Keratinocyte (primary cell): Measurements from ENCODE around the gene ACVR1. TPM values are rescaled to one million over a fixed set of nuclear protein-coding genes. Genes with fewer than 3 reads are reported as not detected.
"Not testable (repeated sequence)": the region's sequence is repeated elsewhere in the genome, so short reads cannot be mapped to it uniquely, and the experiment has no call there.

Experiments used
- DNase-seq: peaks from one replicate; pipeline ENCODE4 v3.0.0-alpha.2; 2011; ENCODE audit warnings: low read depth, missing footprints, low spot score
- FAIRE-seq: peaks from 2 replicates; lab custom pipeline; 2011; peaks lifted over from hg19 to GRCh38; lab: Jason Lieb, UNC
- H2AFZ ChIP-seq: 2 replicates; pipeline ENCODE4 v1.6.0; 2012; ENCODE audit warnings: low read length, control low read depth, inconsistent platforms; ENCODE audit not compliant: control insufficient read depth
- H3K27ac ChIP-seq: 2 replicates; pipeline ENCODE4 v1.5.1; 2011; ENCODE audit warnings: low read length; ENCODE audit not compliant: control insufficient read depth, insufficient read depth
- H3K27me3 ChIP-seq: 3 replicates; pipeline ENCODE4 v1.6.0; 2011; ENCODE audit warnings: low read length; ENCODE audit not compliant: control insufficient read depth, insufficient read depth; ENCODE audit errors: extremely low read depth
- H3K36me3 ChIP-seq, 2 experiments: 2 replicates in 1 of 2; 3 replicates in 1 of 2; pipeline ENCODE4 v1.5.1; 2011; ENCODE audit warnings: low read length in 2 of 2, mild to moderate bottlenecking in 1 of 2; ENCODE audit not compliant: control insufficient read depth in 2 of 2, insufficient read depth in 2 of 2; ENCODE audit errors: extremely low read depth in 1 of 2
- H3K4me1 ChIP-seq: 3 replicates; pipeline ENCODE4 v1.5.1; 2011; ENCODE audit warnings: low read length; ENCODE audit not compliant: control insufficient read depth, insufficient read depth; ENCODE audit errors: extremely low read depth
- H3K4me2 ChIP-seq: 3 replicates; pipeline ENCODE4 v1.6.0; 2011; ENCODE audit warnings: low read depth, low read length; ENCODE audit not compliant: control insufficient read depth, insufficient read depth; ENCODE audit errors: extremely low read depth
- H3K4me3 ChIP-seq, 3 experiments: fragments of 200-600 bp in 1 of 3; sonication (generic) in 1 of 3; 2 replicates in 2 of 3; 3 replicates in 1 of 3; pipeline ENCODE4 v1.5.1; 2011 to 2016; ENCODE audit warnings: low read length in 3 of 3, mild to moderate bottlenecking in 3 of 3, control low read depth in 2 of 3, inconsistent platforms in 1 of 3, low read depth in 1 of 3, mixed read lengths in 1 of 3, mixed run types in 1 of 3, moderate library complexity in 1 of 3; ENCODE audit not compliant: control insufficient read depth in 2 of 3, insufficient read depth in 2 of 3; ENCODE audit errors: extremely low read depth in 1 of 3
- H3K79me2 ChIP-seq: 2 replicates; pipeline ENCODE4 v1.6.0; 2012; ENCODE audit warnings: low read length; ENCODE audit not compliant: control insufficient read depth, insufficient read depth
- H3K9ac ChIP-seq: 3 replicates; pipeline ENCODE4 v1.6.0; 2011; ENCODE audit warnings: low read length; ENCODE audit not compliant: control insufficient read depth, insufficient read depth; ENCODE audit errors: extremely low read depth
- H3K9me1 ChIP-seq: 3 replicates; pipeline ENCODE4 v1.6.0; 2011; ENCODE audit warnings: low read length; ENCODE audit not compliant: control insufficient read depth, insufficient read depth; ENCODE audit errors: extremely low read depth
- H3K9me3 ChIP-seq: 2 replicates; pipeline ENCODE4 v1.5.1; 2012; ENCODE audit warnings: low read depth, low read length; ENCODE audit not compliant: control insufficient read depth
- H4K20me1 ChIP-seq: 3 replicates; pipeline ENCODE4 v1.6.0; 2011; ENCODE audit warnings: low read length; ENCODE audit not compliant: control insufficient read depth, insufficient read depth; ENCODE audit errors: extremely low read depth
- EZH2 ChIP-seq: IDR thresholded peaks from one replicate; pipeline ENCODE4 v1.6.1; 2012; ENCODE audit warnings: inconsistent platforms, mild to moderate bottlenecking, low read length, moderate library complexity
- dilution Hi-C: fragments of 300-500 bp; cut with MboI; formaldehyde crosslinking; loops from one replicate; pipeline ENCODE4 v1.7.0; 2020; ENCODE audit warnings: low sequenced_read_pairs; ENCODE audit not compliant: extremely low pct_ligation_motif_present
- polyA plus RNA-seq, 5 experiments: library from polyadenylated mRNA; depleted of rRNA in 3 of 5; stranded (reverse) in 3 of 5; stranded (forward) in 1 of 5; unstranded in 1 of 5; fragments of >200 nt; gene quantifications; 1 replicate in 1 of 5; 2 replicates in 3 of 5; 3 replicates in 1 of 5; pipeline versions ENCODE4 v1.2.1 to v1.2.3, GENCODE V29; 2011 to 2012; ENCODE audit warnings: missing spikeins in 2 of 5, low read depth in 1 of 5, low replicate concordance in 1 of 5
- TF ChIP-seq, protein P1 (sequence below), 3 experiments: IDR thresholded peaks in 1 of 3; conservative IDR thresholded peaks in 1 of 3; optimal IDR thresholded peaks in 1 of 3; 2 replicates in 2 of 3; 3 replicates in 1 of 3; pipeline versions ENCODE3 to v1.5.1; 2011; ENCODE audit warnings: low read length in 3 of 3, mild to moderate bottlenecking in 3 of 3, moderate library complexity in 2 of 3, control low read depth in 1 of 3, inconsistent platforms in 1 of 3; ENCODE audit not compliant: insufficient read depth in 2 of 3; ENCODE audit errors: extremely low read depth in 1 of 3

ACVR1 gene
- polyA plus RNA-seq, 1 donor (not counting 4 experiments of a cell fraction or from before 2014, with no cell fraction given), result 30.8 TPM

DNA sequence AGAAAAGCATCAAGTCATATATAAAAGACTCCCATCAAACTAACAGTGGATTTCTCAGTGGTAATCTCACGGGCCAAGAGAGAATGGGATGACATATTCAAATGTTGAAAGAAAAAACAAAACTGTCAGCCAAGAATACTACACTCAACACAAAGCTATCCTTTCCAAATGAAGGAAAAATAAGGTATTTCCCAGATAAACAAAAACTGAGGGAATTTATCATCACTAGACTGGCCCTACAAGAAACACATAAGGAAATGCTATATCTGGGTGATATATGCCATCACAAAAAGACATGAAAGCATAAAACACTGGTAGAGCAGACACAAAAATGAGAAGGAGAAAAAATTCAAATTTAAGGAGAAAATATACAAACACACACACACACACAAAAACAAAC is 118.6 kb downstream of the ACVR1 start:
- Histone ChIP-seq H3K4me2 (no peak overlapping the region), H3K79me2 (peaks cover 4% of the 10 kb centered on the region), H3K4me1 (peaks cover 8% of the 10 kb centered on the region), H4K20me1 (no peaks in the 10 kb centered on the region), H3K4me3 (no peak overlapping the region), H2AFZ (no peak overlapping the region), H3K9ac (no peak overlapping the region), H3K27ac (no peak overlapping the region), H3K9me3 (peaks cover 6% of the 10 kb centered on the region), H3K36me3 (no peaks in the 10 kb centered on the region), H3K27me3 (no peaks in the 10 kb centered on the region), H3K9me1 (no peaks in the 10 kb centered on the region)
- FAIRE-seq (no peak), DNase-seq (no peak)
- TF ChIP-seq, protein P1, sequence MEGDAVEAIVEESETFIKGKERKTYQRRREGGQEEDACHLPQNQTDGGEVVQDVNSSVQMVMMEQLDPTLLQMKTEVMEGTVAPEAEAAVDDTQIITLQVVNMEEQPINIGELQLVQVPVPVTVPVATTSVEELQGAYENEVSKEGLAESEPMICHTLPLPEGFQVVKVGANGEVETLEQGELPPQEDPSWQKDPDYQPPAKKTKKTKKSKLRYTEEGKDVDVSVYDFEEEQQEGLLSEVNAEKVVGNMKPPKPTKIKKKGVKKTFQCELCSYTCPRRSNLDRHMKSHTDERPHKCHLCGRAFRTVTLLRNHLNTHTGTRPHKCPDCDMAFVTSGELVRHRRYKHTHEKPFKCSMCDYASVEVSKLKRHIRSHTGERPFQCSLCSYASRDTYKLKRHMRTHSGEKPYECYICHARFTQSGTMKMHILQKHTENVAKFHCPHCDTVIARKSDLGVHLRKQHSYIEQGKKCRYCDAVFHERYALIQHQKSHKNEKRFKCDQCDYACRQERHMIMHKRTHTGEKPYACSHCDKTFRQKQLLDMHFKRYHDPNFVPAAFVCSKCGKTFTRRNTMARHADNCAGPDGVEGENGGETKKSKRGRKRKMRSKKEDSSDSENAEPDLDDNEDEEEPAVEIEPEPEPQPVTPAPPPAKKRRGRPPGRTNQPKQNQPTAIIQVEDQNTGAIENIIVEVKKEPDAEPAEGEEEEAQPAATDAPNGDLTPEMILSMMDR (optimal IDR thresholded peaks at IDR 0.05 in 1 of 3, IDR thresholded peaks at IDR 0.05 in 1 of 3, conservative IDR thresholded peaks at IDR 0.05 in 1 of 3; ENCODE audit: extremely low read depth in 1 of 3, insufficient read depth in 2 of 3, low read length in 3 of 3), result no peak
- no peak for TF ChIP-seq EZH2
- dilution Hi-C loops, result no loop called here

DNA sequence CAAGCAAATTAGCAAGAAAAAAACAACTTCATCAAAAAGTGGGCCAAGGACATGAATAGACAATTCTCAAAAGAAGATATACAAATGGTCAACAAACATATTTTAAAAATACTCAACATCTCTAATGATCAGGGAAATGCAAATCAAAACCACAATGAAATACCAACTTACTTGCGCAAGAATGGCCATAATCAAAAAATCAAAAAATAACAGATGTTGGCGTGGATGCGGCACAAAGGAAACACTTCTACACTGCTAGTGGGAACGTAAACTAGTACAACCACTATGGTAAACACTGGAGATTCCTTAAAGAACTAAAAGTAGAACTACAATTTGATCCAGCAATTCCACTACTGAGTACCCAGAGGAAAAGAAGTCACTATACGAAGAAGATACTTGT is 119.7 kb downstream of the ACVR1 start:
- H3K9me3 ChIP-seq, H3K27me3 ChIP-seq, H3K9me1 ChIP-seq, H3K79me2 ChIP-seq, H3K9ac ChIP-seq, DNase-seq, H3K4me2 ChIP-seq, FAIRE-seq, dilution Hi-C loops, H3K4me3 ChIP-seq, H2AFZ ChIP-seq, H4K20me1 ChIP-seq, H3K27ac ChIP-seq, H3K36me3 ChIP-seq: not testable (repeated sequence)
- peaks cover 14% of the 10 kb centered on the region for H3K4me1 ChIP-seq

DNA sequence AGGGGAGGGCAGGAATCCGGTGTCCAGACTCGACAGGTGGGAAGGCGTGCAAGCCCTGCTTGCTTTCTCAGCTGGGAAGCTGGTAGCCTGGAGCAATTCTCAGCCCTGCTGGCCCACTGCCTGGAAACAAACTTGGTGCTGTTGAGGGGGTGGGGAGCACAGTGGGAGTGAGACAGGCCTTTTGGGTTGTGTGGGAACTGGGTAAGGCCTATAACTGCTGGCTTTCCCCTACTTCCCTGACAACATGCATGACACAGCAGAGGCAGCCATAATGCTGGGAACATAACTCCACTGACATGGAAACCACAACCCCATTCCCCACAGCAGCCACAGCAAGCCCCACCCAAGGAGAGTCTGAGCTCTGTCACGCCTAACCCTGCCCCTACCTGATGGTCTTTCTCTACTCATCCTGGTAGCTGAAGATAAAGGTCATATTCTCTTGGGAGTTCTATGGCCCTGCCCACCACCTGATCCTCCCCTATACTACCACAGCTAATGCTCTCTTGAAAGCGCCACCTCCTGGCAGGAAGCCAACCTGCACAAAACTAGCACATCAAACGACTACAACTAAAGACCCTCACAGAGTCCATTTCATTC is 124.6 kb downstream of the ACVR1 start:
- H3K9me1 ChIP-seq, result no peaks in the 10 kb centered on the region
- H3K4me1 ChIP-seq, result peaks cover 17% of the 10 kb centered on the region
- H2AFZ ChIP-seq, result peak overlapping the region; percentile 8
- H3K79me2 ChIP-seq, result peaks cover 8% of the 10 kb centered on the region
- dilution Hi-C loops, result no loop called here
- no peak overlapping the region for H3K4me3 ChIP-seq
- H3K27me3 ChIP-seq, result no peaks in the 10 kb centered on the region
- H3K9me3 ChIP-seq, result no peaks in the 10 kb centered on the region
- H3K4me2 ChIP-seq, result no peak overlapping the region
- H3K36me3 ChIP-seq, result peaks cover 0 to 1% of the 10 kb centered on the region in 2 experiments
- H4K20me1 ChIP-seq, result no peaks in the 10 kb centered on the region
- peak; percentile 74 for FAIRE-seq
- H3K9ac ChIP-seq, result peak overlapping the region; percentile 2
- TF ChIP-seq, protein P1 (optimal IDR thresholded peaks at IDR 0.05 in 1 of 3, IDR thresholded peaks at IDR 0.05 in 1 of 3, conservative IDR thresholded peaks at IDR 0.05 in 1 of 3; ENCODE audit: extremely low read depth in 1 of 3, insufficient read depth in 2 of 3, low read length in 3 of 3), result no peak
- TF ChIP-seq EZH2, result no peak
- H3K27ac ChIP-seq, result peak overlapping the region; percentile 51
- DNase-seq, result peak; percentile 73
